Transverse colon (tissue), 4 donors: ENCODE data around the gene LAMA4.

Experiments
- CTCF ChIP-seq, 5 experiments: fragments of 200-600 bp in 3 of 5; fragments of 450-650 bp in 2 of 5; sonication (generic) in 3 of 5; IDR thresholded peaks; 1 replicate in 2 of 5; 2 replicates in 3 of 5; pipeline ENCODE4 v1.5.1; 2016 to 2017; ENCODE audit warnings: antibody characterized with exemption in 5 of 5, inconsistent platforms in 3 of 5, mild to moderate bottlenecking in 2 of 5, moderate library complexity in 1 of 5
- POLR2A ChIP-seq: fragments of 450-650 bp; IDR thresholded peaks from one replicate; pipeline ENCODE4 v1.6.1; 2016; ENCODE audit warnings: antibody characterized with exemption, mild to moderate bottlenecking, moderate library complexity
- POLR2AphosphoS5 ChIP-seq, 3 donors: sonication (generic); formaldehyde crosslinking; IDR thresholded peaks; one replicate each; pipeline ENCODE4 v1.6.1; 2016; ENCODE audit warnings: antibody characterized with exemption in 3 of 3

- no peak for TF ChIP-seq CTCF (IDR thresholded peaks at IDR 0.05)
- no peak for TF ChIP-seq POLR2AphosphoS5 (IDR thresholded peaks at IDR 0.05)
- no peak for TF ChIP-seq POLR2A
These were observed 115.3 kb downstream of the LAMA4 start for GRCh38 chr6:112139052-112139451.
